Left lung (tissue), 10 donors: ENCODE measurements around the gene CREBBP. TPM values are rescaled to one million over a fixed set of nuclear protein-coding genes. Genes with fewer than 3 reads are reported as not detected.

Experiments used
- ATAC-seq: fragments of 200-7000 bp; cut with Tn5 transposase; one replicate; pipeline ENCODE4 v1.9.1; 2020; ENCODE audit warnings: moderate library complexity
- DNase-seq, 4 donors: peaks; one replicate each; pipeline ENCODE4 v3.0.0-alpha.2; 2013 to 2020
- H3K27ac ChIP-seq, 2 donors: fragments of 200-600 bp; sonication (generic) in 1 of 2; one replicate each; pipeline versions ENCODE4 v1.5.0 to v1.8.0; 2020 to 2021
- H3K27me3 ChIP-seq, 2 donors: fragments of 200-600 bp; sonication (generic) in 1 of 2; one replicate each; pipeline versions ENCODE4 v1.5.0 to v1.8.0; 2020 to 2021
- H3K36me3 ChIP-seq, 2 donors: fragments of 200-600 bp; sonication (generic) in 1 of 2; one replicate each; pipeline versions ENCODE4 v1.5.0 to v1.8.0; 2020 to 2021
- H3K4me1 ChIP-seq, 2 donors: fragments of 200-600 bp; one replicate each; pipeline ENCODE4 v1.8.0; 2021
- H3K4me3 ChIP-seq, 2 donors: fragments of 200-600 bp; sonication (generic) in 1 of 2; one replicate each; pipeline versions ENCODE4 v1.5.0 to v1.8.0; 2020 to 2021; ENCODE audit warnings: mild to moderate bottlenecking in 1 of 2
- H3K9me3 ChIP-seq, 2 donors: fragments of 200-600 bp; sonication (generic) in 1 of 2; one replicate each; pipeline versions ENCODE4 v1.5.0 to v1.8.0; 2020 to 2021
- CTCF ChIP-seq, 2 donors: fragments of 200-600 bp; sonication (generic) in 1 of 2; IDR thresholded peaks; one replicate each; pipeline versions ENCODE4 v1.5.0 to v1.8.0; 2021; ENCODE audit warnings: antibody characterized with exemption in 2 of 2
- intact Hi-C, 2 donors: fragments of 100-400 bp; cut with DNase I; formaldehyde crosslinking; loops; one replicate each; pipeline versions ENCODE4 v1.11.2 to v1.14.2; 2022
- polyA plus RNA-seq, 6 donors: library from polyadenylated mRNA; unstranded; fragments of 120-200 nt; gene quantifications; one replicate each; pipeline ENCODE4 v1.2.1, GENCODE V29; 2013; ENCODE audit not compliant: insufficient read length in 6 of 6
- total RNA-seq, 2 donors: library from RNA; stranded (reverse); fragmentation: NEBNext Ultra II Directional; extraction: Animal tissue kit (Norgen Biotek cat#: 25700); gene quantifications; one replicate each; pipeline ENCODE4 v1.2.1, GENCODE V29; 2021
- donor health status: DM: no; HTN: yes; CAD: no.
- donor health status: DM: no; HTN: no; CAD: no.

CREBBP gene
- total and polyA plus RNA-seq, 8 donors: 48.3 to 112 (median 104) TPM

- DNase-seq (no peak), ATAC-seq (no peak)
- TF ChIP-seq CTCF (IDR thresholded peaks at IDR 0.05): no peak
- Histone ChIP-seq H3K4me3 (no peak overlapping the region), H3K9me3 (no peaks in the 10 kb centered on the region), H3K27me3 (no peaks in the 10 kb centered on the region), H3K4me1 (no peaks in the 10 kb centered on the region), H3K36me3 (peaks cover 10 to 99% of the 10 kb centered on the region in 2 donors), H3K27ac (no peak overlapping the region)
- intact Hi-C loops: no loop called here
Measured at GRCh38 chr16:3745751-3746355, 134.7 kb downstream of the CREBBP start.

- ATAC-seq: no peak
- no peaks in the 10 kb centered on the region for H3K9me3 ChIP-seq
- intact Hi-C loops: no loop called here
- DNase-seq: no peak
- H3K27me3 ChIP-seq: no peaks in the 10 kb centered on the region
- TF ChIP-seq CTCF (IDR thresholded peaks at IDR 0.05): no peak
- H3K36me3 ChIP-seq: peaks cover 10 to 100% of the 10 kb centered on the region in 2 donors
- no peaks in the 10 kb centered on the region for H3K4me1 ChIP-seq
- H3K27ac ChIP-seq: no peak overlapping the region
- no peak overlapping the region for H3K4me3 ChIP-seq
Measured at GRCh38 chr16:3744018-3744417, 136.5 kb downstream of the CREBBP start.

- ATAC-seq: no peak
- intact Hi-C loops: no loop called here
- Histone ChIP-seq H3K9me3 (no peaks in the 10 kb centered on the region), H3K4me3 (no peak overlapping the region), H3K4me1 (no peaks in the 10 kb centered on the region), H3K36me3 (peaks cover 10 to 100% of the 10 kb centered on the region in 2 donors), H3K27me3 (no peaks in the 10 kb centered on the region), H3K27ac (no peak overlapping the region)
- no peak for TF ChIP-seq CTCF (IDR thresholded peaks at IDR 0.05)
- DNase-seq: no peak
Measured at GRCh38 chr16:3740934-3741333, 139.6 kb downstream of the CREBBP start.

GRCh38 chr16:3740186-3740585 is 140.3 kb downstream of the CREBBP start:
- Histone ChIP-seq H3K36me3 (peaks cover 4 to 100% of the 10 kb centered on the region in 2 donors), H3K27ac (no peak overlapping the region), H3K9me3 (no peaks in the 10 kb centered on the region), H3K27me3 (no peaks in the 10 kb centered on the region), H3K4me3 (no peak overlapping the region), H3K4me1 (no peaks in the 10 kb centered on the region)
- intact Hi-C loops: no loop called here
- no peak for DNase-seq
- no peak for TF ChIP-seq CTCF (IDR thresholded peaks at IDR 0.05)
- ATAC-seq: no peak

- no peak overlapping the region for H3K27ac ChIP-seq
- ATAC-seq: no peak
- H3K4me3 ChIP-seq: no peak overlapping the region
- H3K9me3 ChIP-seq: no peaks in the 10 kb centered on the region
- H3K36me3 ChIP-seq: peaks cover 0 to 100% of the 10 kb centered on the region in 2 donors
- no peak for TF ChIP-seq CTCF (IDR thresholded peaks at IDR 0.05)
- intact Hi-C loops: no loop called here
- DNase-seq: no peak
- H3K27me3 ChIP-seq: no peaks in the 10 kb centered on the region
- no peaks in the 10 kb centered on the region for H3K4me1 ChIP-seq
Measured at GRCh38 chr16:3739636-3740035, 140.9 kb downstream of the CREBBP start.
